ENCODE data around the gene TMEM259.

Gene TMEM259

DNA sequence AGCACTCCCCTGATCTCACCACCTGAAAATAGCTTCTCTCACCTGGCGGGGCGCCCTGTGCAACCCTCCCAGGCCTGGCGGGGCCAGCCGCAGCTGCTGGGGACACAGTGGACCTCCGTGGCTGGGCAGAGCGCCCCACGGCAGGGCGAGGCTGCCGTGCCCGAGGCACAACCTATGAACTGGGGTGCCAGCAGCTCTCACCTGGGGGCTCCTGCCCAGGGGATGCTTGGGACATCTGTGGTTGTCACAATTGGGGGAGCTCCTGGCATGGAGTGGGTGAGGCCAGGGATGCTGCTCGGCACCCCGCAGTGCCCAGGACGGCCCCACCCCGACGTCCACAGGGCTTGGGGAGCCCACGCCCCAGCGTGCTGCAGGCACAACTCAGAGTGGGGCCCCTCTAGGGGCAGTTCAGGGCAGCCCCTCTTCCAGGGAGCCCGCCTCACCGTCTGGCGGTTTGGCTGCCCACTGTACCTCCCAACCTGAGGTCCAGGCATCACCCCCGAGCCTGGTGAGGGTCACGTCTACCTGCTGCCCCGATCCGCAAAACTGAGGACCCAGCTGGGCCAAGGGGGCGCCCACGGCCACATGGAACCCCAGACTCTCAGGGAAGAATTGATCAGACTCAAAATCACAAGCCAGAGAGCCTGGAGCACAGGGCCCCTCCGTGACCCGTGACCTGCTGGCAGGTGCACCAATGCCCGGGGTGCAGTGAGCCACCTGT is 5.7 kb downstream of the TMEM259 start:
- DNase-seq = no peak

DNA sequence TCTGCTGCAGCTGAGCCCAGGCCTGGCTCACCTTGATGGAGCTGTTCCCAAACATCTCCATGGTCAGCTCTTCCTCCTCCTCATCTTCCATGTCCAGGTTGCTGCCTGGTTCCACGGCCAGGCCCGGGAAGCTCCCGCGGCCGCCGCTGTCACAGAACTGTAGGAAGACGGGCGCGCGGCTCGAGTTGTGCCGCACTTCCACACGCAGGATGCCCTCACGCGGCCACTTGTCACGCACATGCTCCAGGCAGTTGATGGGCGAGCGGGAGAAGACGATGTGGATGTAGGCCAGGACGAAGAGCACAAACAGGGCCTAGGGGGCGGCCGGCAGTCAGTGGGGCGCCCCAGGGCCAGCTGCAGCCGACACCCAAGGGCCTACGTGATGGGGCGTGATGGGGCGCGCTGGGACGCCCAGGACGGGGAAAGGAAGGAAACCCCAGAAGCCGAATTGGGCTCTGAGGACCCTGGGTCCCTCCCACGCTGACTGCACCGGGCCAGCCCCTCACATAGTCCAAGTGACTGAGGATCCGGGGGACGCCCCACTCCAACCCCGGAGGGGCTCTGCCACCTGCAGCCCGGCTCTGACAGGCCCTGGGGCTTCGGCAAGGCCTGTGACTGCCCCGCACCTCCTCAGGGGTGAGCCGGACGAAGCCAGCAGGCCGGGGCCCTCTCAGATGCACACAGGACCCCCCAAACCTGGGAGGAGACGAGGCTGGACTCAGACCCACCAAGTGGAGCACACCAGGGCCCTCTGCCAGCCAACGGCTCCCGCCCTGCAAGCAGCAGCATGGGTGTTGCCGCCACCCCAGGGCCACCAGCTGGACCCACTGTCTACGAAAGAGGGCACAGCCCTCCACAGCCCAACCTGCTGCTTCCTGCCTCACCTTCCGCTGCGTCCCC is 6.5 kb downstream of the TMEM259 start:
- DNase-seq = no peak

DNA sequence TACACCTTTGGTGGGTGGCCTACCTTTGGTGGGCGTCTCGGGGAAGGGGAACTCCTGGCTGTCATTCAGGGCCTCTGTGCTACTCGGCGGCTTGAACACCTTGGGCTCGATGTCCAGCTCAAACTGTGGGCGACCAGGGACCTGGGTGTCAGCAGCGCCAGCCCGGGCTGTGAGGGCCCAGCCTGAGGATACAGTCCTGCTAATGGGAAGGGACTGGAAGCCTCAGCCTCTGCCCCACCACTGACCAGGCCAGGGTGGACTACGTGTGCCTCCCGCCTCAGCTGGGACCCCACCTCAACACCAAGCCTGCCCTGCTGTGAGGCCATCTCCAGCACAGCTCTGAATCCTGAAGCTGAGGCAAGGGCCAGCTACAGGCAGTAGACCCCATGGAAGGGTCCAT is 7.7 kb downstream of the TMEM259 start:
- no peak for DNase-seq

DNA sequence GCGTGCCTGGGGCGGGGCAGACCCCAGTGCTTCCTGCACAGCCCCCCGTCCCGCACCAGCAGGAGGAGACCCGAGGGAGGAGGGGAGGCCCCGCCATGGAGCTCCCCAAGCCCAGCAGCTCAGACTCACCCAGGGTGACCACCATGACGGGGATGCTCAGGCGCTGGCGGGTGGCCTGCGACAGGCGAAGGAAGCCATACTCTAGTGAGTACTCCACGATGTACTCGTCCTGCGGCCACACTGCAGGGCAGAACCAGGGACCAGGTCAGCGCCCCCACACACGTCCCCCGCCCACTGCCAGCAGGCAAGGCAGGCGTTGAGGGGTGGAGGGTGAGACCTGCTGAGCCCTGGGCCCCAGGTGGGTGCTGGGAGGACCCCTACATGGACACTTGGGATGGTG is 8.6 kb downstream of the TMEM259 start:
- no peak for DNase-seq

DNA sequence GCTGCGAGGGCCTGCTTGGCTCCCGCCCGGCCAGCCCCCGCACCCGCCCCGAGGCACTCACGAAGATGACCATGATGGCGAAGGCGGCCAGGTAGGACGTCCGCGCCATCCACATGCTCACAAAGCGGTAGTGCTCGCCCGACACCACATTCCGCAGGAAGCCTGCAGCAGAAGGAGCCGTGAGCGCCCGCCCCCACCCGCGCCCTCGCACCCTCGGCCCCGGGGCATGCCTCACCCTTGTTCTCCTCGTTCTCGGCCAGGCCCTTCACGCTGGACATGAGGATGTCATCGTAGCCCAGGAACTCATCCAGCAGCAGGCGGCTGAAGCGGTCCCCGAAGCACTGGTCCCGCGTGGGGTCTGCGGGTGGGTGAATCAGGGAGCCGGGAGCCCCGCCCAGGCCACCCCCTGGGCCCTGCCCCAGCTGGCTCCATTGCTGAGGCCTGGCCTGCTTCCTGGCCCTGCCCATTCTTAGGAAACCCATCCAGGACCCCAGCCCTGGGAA is 9.0 kb downstream of the TMEM259 start:
- DNase-seq = no peak

DNA sequence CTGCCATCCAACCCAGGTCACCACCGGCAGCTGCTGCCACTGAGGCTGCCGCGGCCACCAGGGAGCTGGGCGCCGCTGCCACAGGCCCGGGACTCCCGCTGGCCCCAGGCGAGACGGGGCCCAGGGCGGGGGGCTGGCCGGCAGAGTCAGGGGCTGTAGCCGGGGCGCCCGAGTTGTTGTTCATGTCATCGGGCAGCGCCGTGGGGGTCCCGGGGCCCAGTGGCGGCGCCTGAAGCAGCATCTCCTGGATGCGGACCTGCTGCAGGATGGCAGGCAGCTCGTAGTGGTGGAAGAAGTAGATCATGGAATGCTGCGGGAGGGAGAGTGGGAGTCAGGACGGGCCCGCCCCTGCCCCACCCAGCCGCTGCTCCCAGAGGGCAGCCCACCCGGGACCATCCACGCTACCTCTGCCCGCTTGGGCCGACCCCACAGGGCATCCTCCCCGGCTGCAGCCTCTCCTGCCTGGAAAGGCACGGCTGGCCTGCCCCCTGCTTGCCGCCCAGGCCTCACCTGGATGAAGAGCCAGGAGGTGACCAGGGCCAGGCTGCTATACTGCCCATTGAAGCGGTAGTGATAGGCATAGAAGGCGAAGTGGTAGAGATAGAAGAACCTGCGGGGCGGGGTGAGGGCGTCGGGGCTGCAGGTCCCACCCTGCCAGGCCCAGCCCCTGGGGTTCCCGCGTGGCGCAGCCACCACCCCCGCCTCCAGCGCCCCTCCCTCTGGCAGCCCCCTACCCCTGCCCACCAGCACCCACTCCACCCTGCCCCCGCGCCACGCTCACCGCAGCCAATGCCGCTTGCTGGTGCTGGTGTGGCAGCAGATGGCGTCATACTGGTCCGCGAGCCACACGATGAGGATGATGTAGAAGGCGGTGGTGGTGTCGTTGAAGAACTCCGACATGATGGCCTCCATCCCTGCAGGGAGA is 10.1 kb downstream of the TMEM259 start:
- DNase-seq = no peak

DNA sequence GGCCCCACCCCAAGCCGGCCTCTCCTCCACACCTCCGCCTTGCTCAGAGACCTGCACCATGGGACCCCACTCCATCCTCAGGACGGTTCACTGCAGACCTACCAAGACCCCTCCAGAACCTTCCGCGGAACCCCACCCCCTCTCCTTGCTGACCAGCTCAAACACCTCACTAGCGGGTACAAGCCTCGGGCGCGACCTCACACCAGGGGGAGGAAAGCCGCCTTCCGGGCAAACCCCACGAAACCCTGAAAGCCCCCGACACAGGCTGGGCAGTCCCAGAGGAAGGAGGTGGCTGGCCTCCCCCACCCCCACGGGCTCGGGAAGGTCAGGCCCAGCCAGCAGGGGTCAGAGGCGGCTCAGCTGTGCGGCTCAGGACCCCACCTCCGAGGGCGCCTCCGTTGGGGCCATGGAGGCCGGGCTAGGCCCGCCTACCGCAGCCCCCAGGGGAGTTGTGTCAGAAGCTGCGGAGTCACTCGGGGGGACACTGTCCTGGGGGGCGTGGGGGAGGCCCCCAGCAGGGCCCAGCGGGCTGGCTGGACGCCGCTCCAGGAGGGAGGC is 10.9 kb downstream of the TMEM259 start:
- DNase-seq = no peak

DNA sequence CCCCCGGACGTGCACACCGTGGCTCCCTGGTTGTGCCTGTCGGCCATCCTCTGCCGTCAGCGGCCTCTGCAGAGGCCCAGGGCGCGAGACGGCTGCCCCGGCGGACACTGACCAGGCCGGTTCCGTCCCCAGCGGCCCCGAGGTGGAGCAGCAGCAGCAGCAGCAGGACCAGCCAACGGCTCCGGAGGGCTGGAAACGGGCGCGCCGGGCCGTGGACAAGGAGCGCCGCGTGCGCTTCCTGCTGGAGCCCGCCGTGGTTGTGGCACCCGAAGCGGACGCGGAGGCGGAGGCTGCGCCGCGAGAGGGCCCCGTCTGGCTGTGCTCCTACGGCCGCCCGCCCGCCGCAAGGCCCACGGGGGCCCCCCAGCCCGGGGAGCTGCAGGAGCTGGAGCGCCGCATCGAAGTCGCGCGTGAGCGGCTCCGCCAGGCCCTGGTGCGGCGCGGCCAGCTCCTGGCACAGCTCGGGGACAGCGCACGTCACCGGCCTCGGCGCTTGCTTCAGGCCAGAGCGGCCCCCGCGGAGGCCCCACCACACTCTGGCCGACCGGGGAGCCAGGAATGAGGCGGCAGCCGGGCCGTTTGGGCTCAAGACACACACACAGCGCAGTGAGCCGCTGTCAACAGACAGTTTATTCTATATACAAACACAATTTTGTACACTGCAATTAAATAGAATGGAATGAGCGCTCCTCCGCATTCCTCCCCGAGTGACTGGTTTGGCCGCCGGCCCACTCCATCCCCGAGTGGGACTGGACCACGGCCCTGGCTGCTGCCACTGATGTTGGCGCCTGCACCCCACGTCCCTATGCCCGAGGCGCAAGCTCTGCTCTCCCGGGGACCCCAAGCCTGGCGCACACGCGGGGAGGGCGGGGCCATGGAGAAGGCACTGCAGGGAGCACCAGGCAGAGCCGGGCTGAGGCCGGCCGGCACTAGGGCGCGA is 11.6 kb downstream of the TMEM259 start:
- no peak for DNase-seq

DNA sequence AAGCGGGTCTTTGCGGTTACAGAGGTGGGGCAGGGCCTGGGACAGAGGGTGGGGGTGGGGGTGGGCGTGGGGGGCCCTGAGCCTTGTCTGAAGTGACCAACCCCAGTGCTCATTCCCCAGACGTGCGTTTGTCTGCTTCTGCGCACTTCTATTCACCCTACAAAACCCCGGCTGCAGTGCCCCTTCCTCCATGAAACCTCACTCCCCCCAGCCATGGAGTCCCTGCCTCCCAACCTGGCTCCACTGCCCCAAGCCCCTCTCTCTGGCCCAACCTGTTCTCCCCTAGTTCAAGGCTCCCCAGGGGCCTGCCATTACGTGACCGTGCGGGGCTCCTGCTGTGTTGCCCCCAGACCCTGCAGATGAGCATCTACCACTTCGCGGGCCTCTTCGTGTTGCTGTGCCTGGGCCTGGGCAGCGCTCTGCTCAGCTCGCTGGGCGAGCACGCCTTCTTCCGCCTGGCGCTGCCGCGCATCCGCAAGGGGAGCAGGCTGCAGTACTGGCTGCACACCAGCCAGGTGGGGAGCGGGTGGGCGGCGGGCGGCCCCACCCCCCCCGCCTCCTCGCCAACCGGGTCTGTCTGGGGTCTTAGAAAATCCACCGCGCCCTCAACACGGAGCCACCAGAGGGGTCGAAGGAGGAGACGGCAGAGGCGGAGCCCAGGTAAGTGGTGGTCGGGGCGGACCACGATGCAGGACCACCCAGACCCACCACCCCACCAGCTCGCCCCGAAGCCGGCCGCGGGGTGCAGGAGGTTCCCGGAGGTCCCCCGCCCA is 12.5 kb downstream of the TMEM259 start:
- DNase-seq = no peak

DNA sequence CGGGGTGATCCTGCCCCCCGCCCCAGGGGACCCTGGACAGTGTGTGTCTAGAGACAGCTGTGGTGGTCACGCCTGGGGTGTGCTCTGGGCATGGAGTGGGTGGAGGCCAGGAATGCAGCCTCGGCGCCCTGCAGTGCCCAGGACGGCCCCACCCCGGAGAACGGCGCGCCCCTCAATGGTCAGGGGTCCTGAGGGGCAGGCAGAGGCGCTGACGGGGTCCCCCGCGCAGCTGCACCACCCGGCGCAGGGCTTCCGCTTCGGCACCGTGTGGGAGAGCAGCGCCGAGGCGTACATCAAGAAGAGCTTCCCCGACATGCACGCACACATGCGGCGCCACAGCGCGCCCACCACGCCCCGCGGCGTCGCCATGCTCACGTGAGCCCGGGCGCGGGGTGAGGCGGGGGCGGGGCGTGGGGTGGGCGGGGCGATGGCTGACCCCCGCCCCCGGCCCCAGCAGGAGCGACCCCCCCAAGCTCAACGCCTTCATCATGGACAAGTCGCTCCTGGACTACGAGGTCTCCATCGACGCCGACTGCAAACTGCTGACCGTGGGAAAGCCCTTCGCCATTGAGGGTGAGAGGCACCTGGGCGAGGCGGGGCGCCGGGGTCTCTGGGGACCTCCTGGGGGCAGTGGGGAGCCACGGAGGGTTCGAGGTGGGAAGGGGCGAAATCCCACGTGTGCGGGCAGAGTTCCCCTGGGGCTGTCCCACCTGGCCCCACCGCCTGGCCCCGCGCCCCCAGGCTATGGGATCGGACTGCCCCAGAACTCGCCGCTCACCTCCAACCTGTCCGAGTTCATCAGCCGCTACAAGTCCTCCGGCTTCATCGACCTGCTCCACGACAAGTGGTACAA is 13.3 kb downstream of the TMEM259 start:
- DNase-seq = no peak

DNA sequence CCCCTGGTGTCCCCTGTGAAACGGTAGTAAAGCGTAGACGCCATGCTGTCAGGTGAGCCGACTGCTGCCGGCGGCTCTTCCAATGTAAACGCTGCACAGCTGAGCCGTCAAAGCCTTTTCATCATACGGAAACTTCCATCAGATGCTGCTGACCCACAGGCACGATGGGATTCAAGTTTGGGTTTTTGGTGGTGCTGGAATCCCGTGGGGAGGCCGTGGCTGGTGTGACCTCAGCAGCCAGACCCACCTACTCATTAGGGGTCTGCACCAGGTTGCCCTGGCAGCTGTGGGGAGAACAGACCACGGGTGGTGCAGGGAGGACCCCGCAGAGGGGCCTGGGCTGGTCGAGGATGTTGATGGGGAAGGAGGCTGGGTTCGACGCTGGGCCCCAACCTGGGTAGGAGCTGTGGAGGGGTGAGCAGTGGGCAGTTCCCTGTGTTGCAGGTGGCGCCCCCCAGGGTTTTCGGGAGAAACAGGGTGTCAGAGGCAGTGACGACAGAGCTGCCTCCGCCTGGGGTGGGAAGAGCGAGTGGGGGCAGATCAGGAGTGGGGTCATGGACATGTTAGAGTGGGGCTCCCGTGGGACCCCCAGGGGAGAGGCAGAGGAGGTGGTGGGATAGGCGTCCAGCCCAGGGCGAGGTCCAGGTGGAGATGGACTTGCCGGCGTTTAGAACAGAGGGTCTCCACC is 14.1 kb downstream of the TMEM259 start:
- DNase-seq = no peak

DNA sequence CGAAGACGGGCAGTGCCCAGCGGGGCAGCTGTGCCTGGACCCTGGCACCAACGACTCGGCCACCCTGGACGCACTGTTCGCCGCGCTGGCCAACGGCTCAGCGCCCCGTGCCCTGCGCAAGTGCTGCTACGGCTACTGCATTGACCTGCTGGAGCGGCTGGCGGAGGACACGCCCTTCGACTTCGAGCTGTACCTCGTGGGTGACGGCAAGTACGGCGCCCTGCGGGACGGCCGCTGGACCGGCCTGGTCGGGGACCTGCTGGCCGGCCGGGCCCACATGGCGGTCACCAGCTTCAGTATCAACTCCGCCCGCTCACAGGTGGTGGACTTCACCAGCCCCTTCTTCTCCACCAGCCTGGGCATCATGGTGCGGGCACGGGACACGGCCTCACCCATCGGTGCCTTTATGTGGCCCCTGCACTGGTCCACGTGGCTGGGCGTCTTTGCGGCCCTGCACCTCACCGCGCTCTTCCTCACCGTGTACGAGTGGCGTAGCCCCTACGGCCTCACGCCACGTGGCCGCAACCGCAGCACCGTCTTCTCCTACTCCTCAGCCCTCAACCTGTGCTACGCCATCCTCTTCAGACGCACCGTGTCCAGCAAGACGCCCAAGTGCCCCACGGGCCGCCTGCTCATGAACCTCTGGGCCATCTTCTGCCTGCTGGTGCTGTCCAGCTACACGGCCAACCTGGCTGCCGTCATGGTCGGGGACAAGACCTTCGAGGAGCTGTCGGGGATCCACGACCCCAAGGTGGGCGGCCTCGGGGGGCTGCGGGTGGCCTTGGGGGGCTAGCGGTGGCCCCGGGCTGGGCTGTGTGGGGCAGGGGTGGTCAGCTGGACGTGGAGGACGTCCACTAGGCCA is 15.9 kb downstream of the TMEM259 start:
- no peak for DNase-seq

DNA sequence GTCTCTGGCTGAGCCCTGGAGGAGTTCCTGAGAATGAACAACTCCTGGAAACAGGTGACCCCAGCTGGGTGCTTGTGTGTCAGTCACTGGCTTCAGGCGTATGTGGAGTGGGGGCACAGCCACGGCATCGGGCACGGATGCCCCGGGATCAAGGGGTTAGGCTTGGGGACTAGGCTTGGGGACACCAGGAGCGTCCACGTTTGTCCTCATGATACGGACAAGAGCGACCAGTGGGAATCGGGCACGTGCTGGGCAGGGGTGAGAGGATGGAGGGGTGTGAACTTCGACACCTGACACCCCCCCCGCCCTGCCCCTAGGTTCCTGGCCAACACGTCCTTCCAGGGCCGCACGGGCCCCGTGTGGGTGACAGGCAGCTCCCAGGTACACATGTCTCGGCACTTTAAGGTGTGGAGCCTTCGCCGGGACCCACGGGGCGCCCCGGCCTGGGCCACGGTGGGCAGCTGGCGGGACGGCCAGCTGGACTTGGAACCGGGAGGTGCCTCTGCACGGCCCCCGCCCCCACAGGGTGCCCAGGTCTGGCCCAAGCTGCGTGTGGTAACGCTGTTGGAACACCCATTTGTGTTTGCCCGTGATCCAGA is 16.6 kb downstream of the TMEM259 start:
- no peak for DNase-seq

DNA sequence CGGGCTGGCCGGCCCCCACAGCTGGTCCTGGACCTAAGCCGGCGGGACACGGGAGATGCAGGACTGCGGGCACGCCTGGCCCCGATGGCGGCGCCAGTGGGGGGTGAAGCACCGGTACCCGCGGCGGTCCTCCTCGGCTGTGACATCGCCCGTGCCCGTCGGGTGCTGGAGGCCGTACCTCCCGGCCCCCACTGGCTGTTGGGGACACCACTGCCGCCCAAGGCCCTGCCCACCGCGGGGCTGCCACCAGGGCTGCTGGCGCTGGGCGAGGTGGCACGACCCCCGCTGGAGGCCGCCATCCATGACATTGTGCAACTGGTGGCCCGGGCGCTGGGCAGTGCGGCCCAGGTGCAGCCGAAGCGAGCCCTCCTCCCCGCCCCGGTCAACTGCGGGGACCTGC is 17.6 kb downstream of the TMEM259 start:
- no peak for DNase-seq

DNA sequence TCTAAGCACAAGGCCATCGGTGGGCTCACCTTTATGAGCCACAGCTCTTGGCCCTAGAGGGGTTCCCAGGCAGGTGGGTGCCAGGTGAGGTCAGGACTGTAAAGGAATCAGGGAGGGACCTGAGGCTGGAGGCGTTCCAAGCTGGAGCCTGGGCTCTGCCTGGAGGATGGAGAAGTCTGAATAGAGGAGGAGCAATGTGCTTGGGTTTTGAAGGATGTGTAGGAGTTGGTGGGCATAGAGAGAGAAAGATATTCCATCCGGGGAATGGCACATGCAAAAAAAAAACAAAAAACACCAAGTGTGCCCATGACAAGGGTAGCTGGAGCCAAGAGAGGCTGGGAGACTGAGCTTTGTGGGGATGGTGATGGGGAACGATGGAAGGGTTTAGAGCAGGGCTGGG is 18.3 kb downstream of the TMEM259 start:
- no peak for DNase-seq

DNA sequence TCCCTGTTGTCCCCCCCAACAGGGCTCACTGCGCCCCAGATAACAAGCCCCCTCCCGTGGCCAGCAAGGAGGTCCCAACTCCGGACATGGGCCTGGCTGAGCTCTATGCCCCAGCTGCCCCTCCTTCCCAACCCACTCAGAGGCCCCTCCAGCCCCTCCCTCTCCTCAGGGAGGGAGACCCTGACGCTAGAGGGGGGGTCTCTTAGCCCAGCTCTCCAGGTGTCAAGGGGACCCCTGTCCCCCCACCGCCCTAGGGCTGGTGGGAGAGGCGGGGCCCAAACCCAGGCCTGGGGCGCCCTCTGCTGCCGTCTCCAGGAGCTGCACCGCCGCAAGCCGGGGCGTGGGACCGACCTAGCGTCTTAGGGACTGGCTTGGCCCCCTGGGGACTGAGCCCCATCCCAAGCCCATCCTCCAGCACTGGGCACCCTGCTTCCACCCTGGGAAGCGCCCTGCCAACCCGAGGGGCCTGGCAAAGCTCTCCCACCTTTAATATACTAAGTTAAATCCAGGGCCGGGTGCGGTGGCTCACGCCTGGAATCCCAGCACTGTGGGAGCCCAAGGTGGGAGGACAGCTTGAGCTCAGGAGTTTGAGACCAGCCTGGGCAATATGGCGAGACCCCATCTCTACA is 19.3 kb downstream of the TMEM259 start:
- DNase-seq = no peak
